OCI-LY7 (cell line): Measurements from ENCODE around the gene CCNL1.

Source experiments
- CTCF ChIP-seq: fragments of 200-600 bp; sonication (generic); conservative IDR thresholded peaks from 2 replicates; pipeline ENCODE4 v1.5.1; 2014; ENCODE audit warnings: mild to moderate bottlenecking, antibody characterized with exemption, low read length, moderate library complexity, mixed read lengths
- EZH2phosphoT487 ChIP-seq: fragments of 200-600 bp; sonication (generic); IDR thresholded peaks from 2 replicates; pipeline ENCODE4 v1.6.1; 2018; ENCODE audit warnings: low read depth, borderline replicate concordance, mild to moderate bottlenecking, mixed run types, antibody characterized with exemption, low read length, moderate library complexity, mixed read lengths

GRCh38 chr3:157111518-157111917, 48.4 kb downstream of the CCNL1 start:
- TF ChIP-seq CTCF: no peak
- no peak for TF ChIP-seq EZH2phosphoT487
